ENCODE measurements around the gene SLC8A1. TPM values are rescaled to one million over a fixed set of nuclear protein-coding genes. Genes with fewer than 3 reads are reported as not detected.

The SLC8A1 gene
- total RNA-seq, 6 donors from 2014 or later, result 21.8 to 58.6 (median 25.3) TPM

GRCh38 chr2:40094451-40094850 lies 357.4 kb downstream of the SLC8A1 start:
- H3K9me3 ChIP-seq, result no peaks in the 10 kb centered on the region
- no peaks in the 10 kb centered on the region for H3K27me3 ChIP-seq
- H3K4me1 ChIP-seq, result no peaks in the 10 kb centered on the region
- H3K36me3 ChIP-seq, result no peaks in the 10 kb centered on the region
- H3K27ac ChIP-seq, result no peak overlapping the region
- H3K4me3 ChIP-seq, result no peak overlapping the region
- DNase-seq (no peak), ATAC-seq (ENCODE audit: low FRiP score in 2 of 2) (no peak)
- no peak for TF ChIP-seq POLR2AphosphoS5 (IDR thresholded peaks at IDR 0.05)
- no peak for TF ChIP-seq EP300 (IDR thresholded peaks at IDR 0.05)
- TF ChIP-seq POLR2A (IDR thresholded peaks at IDR 0.05), result no peak
- no peak for TF ChIP-seq CTCF (IDR thresholded peaks at IDR 0.05)
- 84% methylated on average over 1 of the region's 1 CpG for WGBS, 2 donors

- TF ChIP-seq EP300 (IDR thresholded peaks at IDR 0.05) (no peak), POLR2A (IDR thresholded peaks at IDR 0.05) (no peak), CTCF (IDR thresholded peaks at IDR 0.05) (no peak), POLR2AphosphoS5 (IDR thresholded peaks at IDR 0.05) (no peak)
- Histone ChIP-seq H3K36me3 (no peaks in the 10 kb centered on the region), H3K4me1 (no peaks in the 10 kb centered on the region), H3K27me3 (no peaks in the 10 kb centered on the region), H3K4me3 (no peak overlapping the region), H3K9me3 (no peaks in the 10 kb centered on the region), H3K27ac (no peak overlapping the region)
- no peak for DNase-seq
- WGBS, 2 donors, result 49 to 52% methylated on average over 6 of the region's 6 CpGs
- ATAC-seq (ENCODE audit: low FRiP score in 2 of 2), result no peak
Observed at GRCh38 chr2:40093021-40093675, 358.7 kb downstream of the SLC8A1 start.

- Histone ChIP-seq H3K9me3 (no peaks in the 10 kb centered on the region), H3K4me3 (no peak overlapping the region), H3K4me1 (no peaks in the 10 kb centered on the region), H3K27me3 (no peaks in the 10 kb centered on the region), H3K27ac (no peak overlapping the region), H3K36me3 (no peaks in the 10 kb centered on the region)
- TF ChIP-seq EP300 (IDR thresholded peaks at IDR 0.05) (no peak), POLR2A (IDR thresholded peaks at IDR 0.05) (no peak), CTCF (IDR thresholded peaks at IDR 0.05) (no peak), POLR2AphosphoS5 (IDR thresholded peaks at IDR 0.05) (no peak)
- 92 to 97% methylated on average over 3 of the region's 3 CpGs for WGBS, 2 donors
- DNase-seq (no peak), ATAC-seq (ENCODE audit: low FRiP score in 2 of 2) (no peak)
Observed at GRCh38 chr2:40090044-40090443, 361.8 kb downstream of the SLC8A1 start.

GRCh38 chr2:40087927-40088326 lies 364.0 kb downstream of the SLC8A1 start:
- TF ChIP-seq POLR2AphosphoS5 (IDR thresholded peaks at IDR 0.05) (no peak), EP300 (IDR thresholded peaks at IDR 0.05) (no peak), CTCF (IDR thresholded peaks at IDR 0.05) (no peak), POLR2A (IDR thresholded peaks at IDR 0.05) (no peak)
- ATAC-seq (ENCODE audit: low FRiP score in 2 of 2) (no peak), DNase-seq (no peak)
- H3K9me3 ChIP-seq, result no peaks in the 10 kb centered on the region
- no peaks in the 10 kb centered on the region for H3K4me1 ChIP-seq
- H3K4me3 ChIP-seq, result no peak overlapping the region
- H3K27me3 ChIP-seq, result no peaks in the 10 kb centered on the region
- 90 to 94% methylated on average over 5 to 7 of the region's 7 CpGs for WGBS, 2 donors
- H3K27ac ChIP-seq, result no peak overlapping the region
- H3K36me3 ChIP-seq, result no peaks in the 10 kb centered on the region

- Histone ChIP-seq H3K9me3 (no peaks in the 10 kb centered on the region), H3K27me3 (no peaks in the 10 kb centered on the region), H3K4me1 (no peaks in the 10 kb centered on the region), H3K4me3 (no peak overlapping the region), H3K36me3 (no peaks in the 10 kb centered on the region), H3K27ac (no peak overlapping the region)
- ATAC-seq (ENCODE audit: low FRiP score in 2 of 2), result no peak
- TF ChIP-seq POLR2A (IDR thresholded peaks at IDR 0.05), result no peak
- TF ChIP-seq CTCF (IDR thresholded peaks at IDR 0.05), result no peak
- no peak for TF ChIP-seq POLR2AphosphoS5 (IDR thresholded peaks at IDR 0.05)
- no peak for TF ChIP-seq EP300 (IDR thresholded peaks at IDR 0.05)
- WGBS, 2 donors, result 78 to 80% methylated on average over 5 of the region's 5 CpGs
- no peak for DNase-seq
Observed at GRCh38 chr2:40087434-40087833, 364.5 kb downstream of the SLC8A1 start.

Data from upper lobe of left lung (tissue), 6 donors.